Stimulated activated CD8-positive, alpha-beta memory T cell treated with anti-CD3 and anti-CD28 coated beads, Interleukin-4, amount 100 ng/mL, for 4 hours (primary cell): ENCODE measurements around the gene HDAC7.
A peak's percentile ranks its signal among the peaks of the same experiment; 100 is the strongest.
"Not testable (repeated sequence)": the region's sequence is repeated elsewhere in the genome, so short reads cannot be mapped to it uniquely, and the experiment has no call there.

Experiments
- DNase-seq, 2 donors: peaks; one replicate each; pipeline ENCODE4 v3.0.0-alpha.2; 2020; ENCODE audit warnings: low read depth in 2 of 2, low spot score in 1 of 2

Gene HDAC7

DNA sequence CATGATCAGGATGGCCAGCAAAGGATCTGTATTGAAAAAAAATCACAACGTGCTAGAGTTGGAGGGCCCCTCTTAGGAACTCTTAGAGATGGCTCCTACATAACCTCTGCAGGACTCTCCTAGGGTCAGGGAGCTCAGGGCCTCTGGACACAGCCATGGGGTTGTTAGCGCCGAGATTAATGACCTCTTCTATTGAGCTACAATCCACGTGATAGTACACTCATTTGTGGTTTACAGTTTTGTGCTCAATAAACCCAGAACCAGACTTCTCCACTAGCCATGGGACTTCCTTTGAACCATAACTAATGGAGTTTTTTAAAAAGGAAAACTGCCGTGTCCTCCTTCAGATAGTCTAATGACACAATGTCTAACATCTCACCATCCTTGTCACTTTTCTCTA lies 29.6 kb upstream of the HDAC7 start:
- no peak for DNase-seq

- no peak for DNase-seq
Observed at GRCh38 chr12:47848853-47849252, 29.1 kb upstream of the HDAC7 start.

- no peak for DNase-seq
Observed at GRCh38 chr12:47846294-47846996, 26.7 kb upstream of the HDAC7 start.

DNA sequence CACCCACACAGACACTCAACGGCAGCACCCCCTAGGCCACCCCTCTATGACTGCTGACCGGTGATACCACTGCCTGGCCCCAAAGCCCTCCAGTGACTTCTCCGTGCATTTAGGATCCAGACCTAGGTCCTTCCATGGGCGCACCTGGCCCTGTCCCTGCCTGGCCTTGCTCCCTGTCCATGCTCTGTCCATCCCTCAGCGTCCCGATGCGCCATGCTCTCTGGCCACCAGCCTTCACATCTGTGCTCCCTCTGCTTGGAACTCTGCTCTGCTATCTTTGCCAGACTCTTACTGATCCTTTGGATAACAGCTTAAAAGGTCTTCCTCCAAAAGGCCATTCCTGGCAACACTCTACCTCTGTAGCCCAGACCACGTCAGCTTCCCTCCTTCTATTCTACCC lies 25.4 kb upstream of the HDAC7 start:
- DNase-seq = no peak

GRCh38 chr12:47844264-47845019 lies 24.7 kb upstream of the HDAC7 start:
- DNase-seq = no peak

- DNase-seq = no peak
Observed at GRCh38 chr12:47843226-47843980, 23.7 kb upstream of the HDAC7 start.

DNA sequence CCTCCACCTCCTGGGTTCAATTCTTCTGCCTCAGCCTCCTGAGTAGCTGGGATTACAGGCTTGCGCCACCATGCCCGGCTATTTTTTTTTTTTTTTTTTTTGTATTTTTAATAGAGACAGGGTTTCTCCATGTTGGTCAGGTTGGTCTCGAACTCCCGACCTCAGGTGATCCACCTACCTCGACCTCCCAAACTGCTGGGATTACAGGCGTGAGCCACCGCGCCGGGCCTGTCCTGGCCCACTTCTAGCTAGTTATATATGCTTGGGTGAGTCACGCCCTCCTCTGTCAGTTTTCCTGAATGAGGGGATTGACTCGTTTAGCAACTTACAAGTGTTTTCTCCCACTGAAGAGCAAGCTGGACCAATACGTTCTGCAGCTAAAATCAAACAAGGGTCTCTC lies 22.8 kb upstream of the HDAC7 start:
- DNase-seq = not testable (repeated sequence)

DNA sequence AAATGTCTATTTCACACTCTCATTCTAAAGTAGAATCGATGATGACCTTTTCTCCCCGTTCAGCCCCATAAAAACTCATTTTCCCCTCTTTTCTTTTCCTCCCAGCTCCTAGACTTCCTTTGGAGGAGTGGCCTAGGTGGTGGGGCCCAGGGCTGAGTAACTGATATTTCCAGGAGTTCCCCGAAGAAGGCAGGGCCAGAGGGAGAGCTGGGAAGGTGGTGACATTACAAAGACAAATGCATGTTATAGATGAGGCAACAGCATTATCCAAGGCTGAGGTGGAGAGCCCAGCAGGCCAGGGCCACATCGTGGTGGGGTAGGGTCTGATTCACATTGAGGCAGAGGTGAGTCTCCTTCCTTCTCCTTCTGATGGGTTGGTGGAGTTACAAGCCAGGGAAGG lies 22.2 kb upstream of the HDAC7 start:
- DNase-seq = no peak

DNA sequence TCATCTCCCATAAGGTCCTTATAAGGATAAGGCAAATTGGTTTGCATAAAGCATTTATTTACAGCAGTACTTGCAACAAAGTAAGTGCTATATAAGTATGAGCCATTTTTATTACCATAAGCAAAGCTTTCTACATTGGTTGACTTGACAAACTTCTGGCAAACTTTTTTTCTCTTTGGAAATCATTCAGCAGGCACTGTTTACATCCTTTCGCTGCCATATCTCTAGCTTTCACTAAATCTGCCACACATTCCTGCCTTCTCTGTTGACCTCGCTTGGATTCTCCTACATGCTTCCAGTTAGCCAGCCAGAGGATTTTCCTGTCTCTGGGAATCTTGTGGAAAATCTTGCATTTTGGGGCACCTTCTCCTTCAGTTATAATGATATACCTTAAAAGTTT lies 21.8 kb upstream of the HDAC7 start:
- DNase-seq = no peak

DNA sequence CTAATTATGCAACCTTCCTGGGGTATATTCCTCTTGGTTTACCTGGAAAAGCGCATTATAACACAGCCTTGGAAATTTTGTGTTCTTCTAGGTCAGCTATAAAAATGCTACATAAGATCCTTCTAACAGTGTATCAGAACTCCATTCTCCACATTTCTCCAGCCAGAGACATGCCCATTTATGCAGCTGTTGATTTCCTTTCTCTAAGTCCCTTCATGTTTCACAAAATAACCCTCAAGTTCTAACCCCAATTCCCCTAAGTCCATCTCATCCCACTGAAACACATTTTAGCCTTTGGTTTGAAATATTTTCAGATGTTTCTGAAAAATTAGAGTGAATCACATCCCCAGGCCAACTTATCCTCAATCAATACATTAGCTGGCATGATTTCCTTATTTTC lies 20.9 kb upstream of the HDAC7 start:
- DNase-seq = no peak

DNA sequence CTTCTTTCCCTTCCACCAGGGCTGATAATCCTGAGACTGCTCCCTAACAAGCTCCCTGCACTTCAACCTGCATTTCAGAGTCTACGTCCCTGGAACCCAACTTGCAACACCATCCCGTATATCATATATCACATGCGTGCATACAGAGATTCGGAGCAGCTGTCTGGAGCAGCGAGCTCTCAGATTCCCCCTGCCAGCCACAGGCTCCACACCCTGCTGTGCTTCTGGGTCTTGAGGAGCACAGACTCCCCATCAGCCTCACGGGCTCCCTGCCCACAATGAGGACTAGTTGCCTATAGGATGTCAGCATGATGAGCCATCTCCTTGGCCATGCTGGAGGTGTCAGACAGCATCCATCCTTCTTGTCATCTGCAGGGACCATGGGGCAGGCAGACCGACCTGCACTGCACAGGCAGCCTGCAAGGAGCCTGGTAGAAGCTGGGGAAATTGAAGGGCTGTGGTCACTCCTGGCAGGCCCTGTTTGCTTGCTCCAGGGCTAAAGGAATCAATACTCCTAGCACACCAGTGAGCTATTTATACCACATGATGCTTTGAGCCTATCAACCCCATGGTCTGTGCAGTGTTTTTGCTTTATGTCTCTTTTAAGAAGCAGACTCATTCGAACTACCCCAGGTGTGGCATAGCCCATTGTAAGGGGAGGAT lies 19.6 kb upstream of the HDAC7 start:
- DNase-seq = no peak

DNA sequence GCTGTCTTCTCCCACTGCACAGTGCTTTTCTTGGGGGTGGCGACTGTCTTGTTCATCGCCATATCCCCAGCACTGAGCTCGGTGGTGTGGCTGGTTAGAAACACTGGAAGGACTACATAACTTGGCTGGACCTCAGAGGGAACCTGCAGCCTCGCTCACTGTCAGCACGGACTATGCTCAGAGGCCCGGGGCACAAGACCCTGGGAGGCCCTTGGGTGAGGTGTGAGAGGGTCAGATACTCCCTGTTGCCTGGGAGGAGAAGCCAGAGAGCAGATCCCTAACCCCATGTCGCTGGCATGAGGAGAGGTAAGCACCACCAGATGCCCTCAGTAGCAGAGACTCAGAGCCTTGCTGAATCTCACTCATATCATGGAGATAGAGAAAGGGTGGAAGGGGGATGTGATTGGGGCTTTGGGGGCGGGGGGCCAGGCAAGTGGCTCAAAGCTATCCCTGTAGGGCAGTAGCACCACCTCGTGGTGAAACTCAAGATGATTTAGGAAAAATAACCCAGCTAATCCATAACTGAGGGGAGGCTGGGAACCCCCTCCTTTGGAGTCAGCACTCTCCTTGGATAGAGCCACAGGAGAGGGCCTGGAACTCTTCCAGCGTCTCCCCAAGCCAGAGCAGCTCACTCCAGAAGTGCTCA lies 18.7 kb upstream of the HDAC7 start:
- no peak for DNase-seq

DNA sequence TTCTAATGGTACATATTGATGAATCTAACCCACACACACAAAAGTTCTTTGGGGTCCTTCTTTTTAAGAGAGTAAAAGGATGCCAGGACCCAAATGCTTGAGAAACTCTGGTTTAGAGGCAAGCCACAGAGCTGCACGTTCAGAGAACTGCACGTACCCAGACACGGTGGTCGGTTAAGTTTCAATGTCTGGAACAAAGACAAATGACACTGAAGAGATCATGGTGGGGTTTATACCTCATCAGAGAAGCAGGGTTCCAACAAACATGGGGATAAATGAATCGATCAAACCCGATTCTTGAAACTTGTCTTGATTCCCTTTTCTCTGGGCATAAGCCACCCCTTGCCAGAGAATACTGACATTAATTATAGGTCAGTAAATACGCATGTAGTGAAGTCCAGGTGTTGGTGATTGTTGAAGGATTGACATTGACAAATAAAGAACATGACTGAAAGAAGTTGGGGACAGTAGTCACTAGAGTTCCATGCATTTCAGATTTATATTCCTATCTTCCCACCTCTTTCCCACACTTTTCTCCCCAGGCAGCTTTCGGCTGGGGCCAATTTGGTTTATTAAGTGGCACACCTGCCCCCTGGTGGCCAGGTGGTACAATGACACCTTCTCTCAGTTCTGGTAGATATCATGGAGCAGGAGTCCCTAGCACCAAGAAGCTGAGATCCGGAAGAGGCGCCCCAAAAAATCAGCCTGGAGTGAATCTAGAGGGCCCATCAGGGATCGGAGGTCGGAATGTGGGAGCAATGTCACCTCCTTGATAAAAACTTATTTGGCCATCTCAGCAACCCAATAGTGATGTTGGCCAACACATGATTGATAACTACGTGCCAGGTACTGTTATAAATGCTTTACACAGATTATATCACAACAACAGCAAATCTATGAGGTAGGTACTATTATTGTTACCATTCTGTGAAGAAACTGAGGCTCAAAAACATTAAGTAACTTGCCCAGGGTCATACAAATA lies 17.8 kb upstream of the HDAC7 start:
- peak in 1 of 2 donors; percentile 33 for DNase-seq

DNA sequence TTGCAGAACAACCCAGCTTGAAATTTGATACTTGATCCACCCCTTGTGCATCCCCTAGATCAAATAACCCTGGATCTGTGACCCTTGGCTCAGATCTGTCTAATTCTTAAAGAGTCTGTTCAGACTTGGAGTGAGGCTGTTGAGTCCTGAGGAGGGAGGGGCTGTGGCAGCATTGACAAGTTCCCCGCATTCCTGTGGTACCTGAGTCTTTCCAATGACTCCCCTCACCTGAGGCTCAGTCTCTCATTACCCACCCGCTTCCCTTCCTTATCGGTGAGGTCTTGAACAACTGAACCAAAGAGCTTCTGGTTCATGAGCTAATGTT lies 16.1 kb upstream of the HDAC7 start:
- DNase-seq = no peak

DNA sequence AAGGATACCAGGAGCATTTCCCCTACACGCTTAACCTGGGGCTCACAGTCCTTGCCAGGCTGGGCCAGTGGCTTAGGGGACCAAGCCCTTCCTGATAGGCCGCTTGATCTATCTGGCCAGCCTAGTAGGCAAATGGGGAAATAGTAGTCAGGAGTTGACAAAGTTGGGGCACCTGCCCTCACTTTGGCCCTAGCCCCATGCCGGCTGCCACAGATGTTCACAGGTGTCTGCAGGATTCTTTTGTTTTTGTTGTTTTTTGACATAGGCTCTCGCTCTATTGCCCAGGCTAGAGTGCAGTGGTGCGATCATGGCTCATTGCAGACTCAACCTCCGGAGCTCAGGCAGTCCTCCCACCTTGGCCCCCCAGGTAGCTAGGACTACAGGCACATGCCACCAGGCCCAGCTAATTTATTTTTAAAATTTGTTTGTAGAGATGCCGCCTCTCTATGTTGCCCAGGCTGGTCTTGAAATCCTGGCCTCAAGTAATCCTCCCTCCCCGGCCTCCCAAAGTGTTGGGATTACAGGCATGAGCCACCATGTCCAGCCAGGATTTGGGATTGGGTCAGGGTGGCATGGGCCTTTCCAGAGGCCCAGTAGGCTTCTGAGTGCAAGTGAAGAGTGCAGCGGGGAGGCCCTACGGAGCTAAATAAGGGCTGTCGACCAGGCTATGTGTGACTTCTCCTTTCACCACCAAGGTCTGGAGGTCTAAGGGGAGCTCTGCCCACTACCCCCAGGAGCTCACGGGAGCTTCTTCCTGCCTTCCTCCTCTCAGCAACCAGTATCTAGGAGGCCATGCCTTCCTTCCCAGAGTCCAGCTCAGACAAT lies 15.5 kb upstream of the HDAC7 start:
- no peak for DNase-seq

DNA sequence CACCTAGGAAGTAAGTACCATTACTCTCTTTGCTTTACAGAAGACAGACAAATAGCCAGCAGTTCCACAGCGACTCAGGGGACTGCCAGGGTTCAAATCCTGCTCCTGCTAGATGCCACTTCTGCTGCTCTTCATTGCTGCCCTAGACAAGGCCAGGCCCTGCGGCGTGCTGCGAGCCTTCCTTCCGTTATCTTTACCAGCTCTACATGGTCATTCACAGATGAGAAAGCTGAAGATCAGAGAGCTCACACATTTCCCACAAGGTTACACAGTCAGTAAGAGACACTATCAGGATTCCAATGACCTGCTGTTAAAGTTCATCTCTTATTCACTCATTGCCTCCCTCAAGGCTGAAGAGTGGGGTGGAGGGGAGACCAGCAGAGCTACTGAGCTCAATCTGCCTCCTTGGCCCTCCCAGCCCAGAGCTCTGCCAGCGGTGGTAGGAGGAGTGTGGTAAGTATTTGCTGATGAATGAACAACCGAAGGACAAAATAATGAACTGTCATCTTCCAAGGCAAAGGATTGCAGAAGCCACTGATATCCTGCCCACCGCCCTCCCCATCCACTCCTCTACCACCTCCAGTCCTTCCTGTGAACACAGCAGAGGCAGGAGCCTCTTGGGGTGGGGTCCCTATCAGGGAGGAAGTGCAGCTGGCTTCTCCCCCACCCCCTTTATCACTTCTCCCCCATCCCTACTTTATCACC lies 14.6 kb upstream of the HDAC7 start:
- DNase-seq = no peak

DNA sequence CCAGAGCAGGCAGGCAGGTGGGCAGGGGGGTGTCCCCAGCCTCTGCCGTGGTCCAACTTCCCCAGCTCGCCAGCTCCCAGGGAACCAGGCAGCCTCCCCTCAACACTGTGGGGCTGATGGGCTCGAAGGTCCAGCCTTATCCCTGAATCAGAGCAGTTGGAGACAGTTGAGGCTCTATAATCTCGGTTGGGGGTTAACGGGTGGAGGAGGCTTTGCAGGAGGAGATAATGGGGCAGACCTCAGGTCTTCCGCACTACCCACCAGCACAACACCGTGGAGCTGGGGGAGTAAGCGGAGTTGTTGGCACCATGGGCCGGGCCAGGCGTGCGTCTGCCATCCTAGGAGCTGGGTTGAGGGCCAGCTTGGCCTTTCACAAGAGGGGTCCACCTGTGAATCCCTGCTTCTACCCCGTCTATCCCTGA lies 13.9 kb upstream of the HDAC7 start:
- no peak for DNase-seq

DNA sequence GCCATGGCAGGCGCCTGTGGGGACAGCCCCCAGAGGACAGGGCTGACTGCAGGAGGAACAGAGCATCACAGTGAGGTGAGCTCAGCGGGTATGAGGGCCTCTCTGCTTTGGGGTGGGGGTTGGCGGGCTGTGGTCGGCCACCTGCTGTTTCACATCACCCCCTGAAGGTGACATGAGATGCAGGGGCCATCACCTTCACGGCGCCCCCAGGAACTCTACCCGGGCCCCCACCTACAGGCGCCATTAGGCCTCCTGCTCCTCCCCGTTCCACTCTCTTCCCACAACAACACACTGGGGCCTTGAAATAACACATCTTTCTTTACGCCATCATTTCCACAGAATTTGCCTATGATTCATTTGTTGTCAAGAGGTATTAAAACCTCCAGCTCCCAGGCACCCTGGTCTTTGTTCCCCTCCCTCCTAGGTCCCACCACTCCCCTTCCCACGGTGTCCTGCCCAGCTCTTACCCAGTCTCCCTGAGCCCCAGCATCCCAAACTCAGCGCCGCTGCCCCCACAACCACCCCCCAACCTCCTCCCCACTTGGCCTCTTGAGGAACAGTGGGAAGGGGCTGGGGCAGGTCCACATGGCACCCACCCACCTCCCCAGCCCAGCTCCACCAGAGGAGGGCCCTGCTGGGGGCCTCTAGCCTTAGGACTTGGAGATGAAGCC lies 12.7 kb upstream of the HDAC7 start:
- DNase-seq = no peak
